Activated CD8-positive, alpha-beta memory T cell treated with anti-CD3 and anti-CD28 coated beads for 24 hours (primary cell): ENCODE measurements around the gene EMSY.

ENCODE experiments used
- DNase-seq: peaks from one replicate; pipeline ENCODE4 v3.0.0-alpha.2; 2020

Gene EMSY

DNA sequence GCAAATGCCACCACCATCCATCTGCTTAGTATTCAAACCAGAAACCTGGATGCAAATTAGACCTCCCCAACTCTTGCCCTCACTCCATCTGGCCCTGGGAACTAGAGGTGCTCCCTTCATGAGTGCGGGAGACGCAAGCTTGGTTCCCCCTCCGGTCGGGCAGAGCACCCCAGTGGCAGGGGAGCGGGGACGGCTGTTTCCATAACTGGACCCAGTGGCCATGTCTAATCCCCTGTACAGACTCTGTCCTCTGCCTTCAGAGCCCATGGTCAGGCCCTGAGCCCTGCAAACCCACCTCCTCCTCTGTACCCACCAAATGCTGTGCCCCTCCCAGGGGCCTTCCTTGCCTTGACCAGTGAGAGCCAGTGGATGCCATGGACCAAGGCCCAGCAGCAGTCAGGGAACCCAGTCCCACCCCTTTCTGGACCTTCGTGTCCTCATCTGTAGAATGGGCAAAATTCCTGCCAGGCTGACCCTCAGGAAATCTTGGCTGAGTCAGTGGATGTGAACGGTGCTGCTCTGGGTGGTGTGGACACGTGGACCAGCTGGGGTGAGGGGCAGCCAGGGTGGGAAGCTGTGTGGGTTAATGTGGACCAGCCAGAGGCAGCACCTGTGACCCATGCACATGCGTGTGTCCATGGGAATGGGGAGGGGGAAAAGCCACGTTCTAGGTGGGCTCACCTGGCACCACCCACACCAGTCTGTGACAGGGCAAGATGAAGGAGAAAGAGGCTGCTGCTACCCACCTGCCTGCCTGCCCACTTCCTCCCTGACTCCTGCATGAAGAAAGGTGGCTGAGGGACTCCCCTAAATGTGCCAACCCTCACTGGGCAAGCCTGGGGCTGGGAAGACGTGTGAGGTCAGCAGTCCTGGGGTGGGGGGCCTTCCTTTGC lies 153.0 kb downstream of the EMSY start:
- DNase-seq = peak; percentile 56

DNA sequence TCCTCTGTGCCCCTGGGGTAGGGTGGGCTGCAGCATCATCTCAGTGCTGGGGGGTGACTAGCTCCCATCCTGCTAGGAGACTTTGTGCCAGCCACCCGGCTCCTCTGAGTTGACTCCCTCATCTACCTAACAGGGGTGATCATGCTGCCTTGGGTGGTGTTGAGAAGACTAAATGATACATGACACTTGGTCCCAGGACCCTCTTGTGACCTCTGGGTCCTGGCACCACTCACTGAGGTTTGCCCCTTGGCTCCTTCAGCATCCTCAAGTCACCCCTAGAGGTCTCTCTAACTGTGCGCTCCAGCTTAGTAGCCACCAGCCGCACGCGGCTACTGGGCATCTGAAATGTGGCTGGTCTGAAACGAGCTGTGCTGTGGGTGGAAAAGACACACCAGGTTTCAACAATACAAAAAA lies 153.6 kb downstream of the EMSY start:
- DNase-seq = peak; percentile 56

DNA sequence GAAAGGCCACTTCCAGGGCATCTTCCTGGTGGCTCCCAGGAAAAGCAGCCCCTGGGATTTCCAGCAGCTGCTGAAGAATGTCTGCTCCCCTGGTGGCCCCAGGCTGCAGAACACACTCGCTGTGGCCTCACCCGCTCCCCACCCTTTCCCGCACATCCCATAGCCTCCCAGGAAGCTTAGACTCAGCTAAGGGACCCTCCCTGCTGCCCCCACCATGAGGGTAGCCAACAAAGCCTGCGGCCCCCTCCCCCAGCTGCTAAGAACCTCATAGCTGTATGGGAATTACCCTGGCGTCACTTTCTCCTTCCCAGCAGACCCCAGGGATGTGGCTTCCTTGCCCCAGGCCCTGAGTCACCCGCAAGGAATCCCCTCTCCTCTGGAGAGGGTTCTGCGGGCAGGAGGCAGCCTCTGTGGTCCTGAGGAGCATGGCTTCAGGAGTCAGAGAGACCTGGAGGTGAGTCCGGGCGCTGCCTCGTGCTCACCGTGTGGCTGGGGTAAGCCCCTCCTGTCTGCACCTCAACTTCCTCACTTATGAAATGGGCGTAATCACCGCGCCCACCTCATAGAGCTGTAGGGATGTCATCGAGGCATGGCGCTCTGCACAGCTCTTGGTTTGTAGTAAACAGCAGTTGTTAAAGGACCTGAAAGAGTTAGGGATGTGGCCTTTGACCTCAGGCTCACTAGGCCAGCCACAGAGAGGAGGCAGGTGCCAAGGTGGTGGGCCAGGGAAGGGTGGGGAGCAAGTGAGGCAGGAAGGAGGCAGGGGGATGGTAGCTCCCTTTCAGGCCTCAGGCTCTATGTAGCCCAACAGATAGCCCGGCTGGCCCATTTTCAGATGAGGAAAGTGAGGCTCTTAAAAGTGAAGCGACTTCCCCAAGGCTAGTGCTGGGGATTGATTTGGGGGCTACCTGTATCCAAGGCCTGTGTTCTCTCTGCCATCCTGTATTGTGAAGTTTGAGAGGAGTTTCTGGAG lies 154.5 kb downstream of the EMSY start:
- peak; percentile 48 for DNase-seq

DNA sequence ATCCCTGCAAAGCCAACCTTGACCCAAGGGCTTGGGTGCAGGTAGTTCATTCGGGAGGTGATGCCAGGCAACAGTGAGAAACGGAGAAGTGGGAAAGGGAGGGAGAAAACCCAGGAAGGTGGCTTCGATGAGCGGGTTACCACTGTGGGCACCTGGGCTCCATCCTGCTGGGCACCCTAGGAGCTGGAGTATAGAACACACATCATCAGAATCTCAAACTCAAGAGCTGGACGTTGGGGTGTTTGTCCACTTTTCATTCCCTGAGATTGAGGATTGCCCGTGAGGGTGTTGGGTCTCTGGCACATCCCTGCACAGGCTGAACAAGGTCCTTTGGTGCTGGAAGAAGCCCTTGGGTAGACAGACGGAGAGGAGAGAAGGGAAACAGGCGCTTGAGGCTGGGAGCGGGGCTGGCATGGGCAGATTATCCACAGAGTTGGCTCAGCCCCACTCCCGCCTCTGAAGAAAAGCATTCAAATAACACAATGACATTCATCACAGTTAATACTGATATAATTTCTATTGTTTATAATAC lies 155.4 kb downstream of the EMSY start:
- peak; percentile 50 for DNase-seq

DNA sequence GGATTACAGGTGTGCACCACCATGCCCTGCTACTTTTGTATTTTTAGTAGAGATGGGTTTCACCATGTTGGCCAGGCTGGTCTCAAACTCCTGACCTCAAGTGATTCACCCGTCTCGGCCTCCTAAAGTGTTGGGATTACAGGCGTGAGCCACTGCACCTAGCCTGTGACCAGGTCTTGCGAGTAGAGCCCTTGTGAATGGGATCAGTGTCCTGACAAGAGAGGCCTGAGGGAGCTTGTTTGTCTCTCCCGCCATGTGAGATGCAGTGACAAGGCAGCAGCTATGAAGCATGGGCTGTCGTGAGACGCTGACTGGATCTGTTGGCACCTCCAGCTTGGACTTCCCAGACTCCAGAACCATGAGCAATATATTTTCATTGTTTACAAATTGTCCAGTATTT lies 156.5 kb downstream of the EMSY start:
- peak; percentile 52 for DNase-seq

DNA sequence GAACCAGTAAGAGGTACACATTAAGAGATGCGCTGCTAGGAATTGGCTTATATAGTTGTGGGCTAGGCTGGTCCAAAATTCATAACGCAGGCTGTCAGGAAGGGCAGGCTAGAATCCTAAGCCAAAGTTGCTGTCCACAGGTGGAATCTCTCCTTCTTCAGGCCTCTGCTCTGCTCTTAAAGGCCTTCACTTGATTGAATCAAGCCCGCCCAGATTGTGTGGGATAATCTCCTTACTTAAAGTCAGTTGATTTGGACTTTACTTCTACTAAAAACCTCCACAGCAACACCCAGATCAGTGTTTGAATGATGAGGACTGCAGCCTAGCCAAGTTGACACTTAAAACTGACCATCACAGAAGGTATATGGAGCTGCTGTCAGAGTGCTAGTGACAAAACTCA lies 156.9 kb downstream of the EMSY start:
- DNase-seq = no peak

DNA sequence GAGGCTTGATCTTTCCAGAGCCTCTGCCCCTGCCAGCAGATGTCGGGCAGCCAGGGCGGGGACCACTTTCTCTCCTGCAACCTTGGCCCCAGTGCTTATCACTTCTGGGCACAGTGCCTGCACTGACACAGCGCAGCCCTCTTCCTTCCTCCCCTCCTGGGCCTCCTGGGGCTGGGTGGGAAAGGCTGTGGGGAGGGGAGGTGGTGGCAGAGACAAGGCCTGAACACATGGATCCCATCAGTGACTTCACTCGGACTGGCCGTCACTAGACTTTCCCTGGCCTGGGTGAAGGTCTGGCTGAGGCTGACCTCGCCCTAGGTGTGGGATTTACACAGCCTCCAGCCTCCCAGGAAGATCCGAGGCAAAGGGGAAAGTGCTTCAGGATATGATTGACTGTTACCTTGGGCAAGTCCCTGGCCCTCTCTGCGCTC lies 157.6 kb downstream of the EMSY start:
- DNase-seq = peak; percentile 47
